Neural progenitor cell (in vitro differentiated cells): ENCODE results near the gene PIGP.

Experiments
- CTCF ChIP-seq: fragments of 200-600 bp; sonication (generic); IDR thresholded peaks from 2 replicates; pipeline ENCODE4 v1.5.1; 2017; ENCODE audit warnings: antibody characterized with exemption, mild to moderate bottlenecking
- EZH2 ChIP-seq: fragments of 200-600 bp; sonication (generic); IDR thresholded peaks from 2 replicates; pipeline ENCODE4 v1.6.1; 2017; ENCODE audit warnings: antibody characterized with exemption, mild to moderate bottlenecking, moderate library complexity

DNA sequence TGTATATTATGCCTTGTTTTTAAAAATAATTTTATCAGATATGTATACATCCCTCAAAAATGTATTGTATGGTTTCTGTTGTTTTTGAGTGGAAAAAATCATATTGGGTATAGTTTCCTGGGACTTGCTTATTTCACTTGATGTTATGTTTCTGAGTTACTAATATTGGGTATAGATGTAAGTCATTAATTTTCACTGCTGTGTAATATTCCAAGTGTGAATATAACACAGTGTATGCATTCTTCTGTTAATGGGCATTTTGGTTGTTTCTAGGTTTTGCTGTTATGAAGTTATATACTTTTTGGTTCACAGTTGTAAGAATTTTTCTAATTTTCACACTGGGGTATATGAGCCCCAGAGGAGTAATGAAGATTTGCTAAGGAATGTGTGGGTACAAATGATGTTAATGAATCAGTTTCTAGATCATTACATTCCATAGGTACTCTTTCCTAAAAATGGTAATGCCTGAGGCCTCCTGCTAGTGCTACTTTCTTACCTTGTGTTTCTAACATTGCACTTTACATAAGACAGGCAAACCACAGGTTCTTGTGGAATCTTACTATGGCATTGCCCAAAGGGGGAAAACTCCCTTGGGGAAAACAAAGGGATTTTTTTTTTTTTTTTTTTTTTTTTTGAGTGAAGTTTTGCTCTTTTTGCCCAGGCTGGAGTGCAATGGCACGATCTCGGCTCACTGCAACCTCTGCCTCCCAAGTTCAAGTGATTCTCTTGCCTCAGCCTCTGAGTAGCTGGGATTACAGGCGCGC is 3.4 kb upstream of the PIGP start:
- TF ChIP-seq CTCF (no peak), EZH2 (no peak)
